ENCODE measurements around the gene LPP. TPM values are rescaled to one million over a fixed set of nuclear protein-coding genes. Genes with fewer than 3 reads are reported as not detected.

LPP gene
- total and polyA plus RNA-seq, 9 of the 15 experiments (the other 6 are each of a cell fraction or from before 2014, with no cell fraction given) = 0.07 to 0.18 TPM; not detected in 7

DNA sequence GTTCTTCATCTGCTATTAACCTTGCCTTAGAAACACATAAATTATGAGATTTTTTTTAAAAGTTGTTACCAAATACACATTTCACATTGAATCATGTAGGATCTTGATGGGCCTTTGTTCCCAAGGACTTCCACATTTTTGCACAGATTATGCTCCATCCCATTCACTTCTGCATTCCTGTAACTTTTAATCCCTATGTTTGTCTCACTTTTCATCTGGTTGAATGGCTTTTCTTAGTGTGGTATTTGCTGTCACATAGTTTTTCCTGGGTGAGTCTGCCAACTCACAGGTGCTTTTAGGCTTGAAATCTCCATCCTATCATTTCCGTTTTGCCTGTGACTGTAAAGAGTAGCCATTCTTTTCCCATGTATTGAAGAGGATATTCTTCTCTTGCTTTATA is 720.6 kb downstream of the LPP start:
- in situ Hi-C loops (cut with MboI) (no loop called here), intact Hi-C loops (cut with micrococcal nuclease) (no loop called here)
- 8% methylated on average over 1 of the region's 1 CpG for WGBS (ENCODE audit: insufficient coverage, low coverage, missing lambda C conversion rate)
- DNase-seq (ENCODE audit: extremely low read depth in 1 of 4, low spot score in 3 of 4) (no peak), ATAC-seq (no peak), FAIRE-seq (no peak)
- CTCF ChIA-PET (ENCODE audit: low intra/inter-chr PET ratio) = no interaction called here
- Histone ChIP-seq H2AFZ (ENCODE audit: low read depth, low read length) (no peak overlapping the region), H3K27ac (ENCODE audit: extremely low read depth, low read depth, low read length) (no peak overlapping the region), H3K36me3 (ENCODE audit: control insufficient read depth, insufficient read depth, low read length) (no peaks in the 10 kb centered on the region), H3K4me1 (replicated peaks in 1 of 2; ENCODE audit: control insufficient read depth in 2 of 2, insufficient read depth in 2 of 2, low read length in 2 of 2) (no peaks in the 10 kb centered on the region), H3K79me2 (ENCODE audit: control insufficient read depth, insufficient read depth, low read length) (no peaks in the 10 kb centered on the region), H3K9ac (ENCODE audit: insufficient read depth in 1 of 2, low read depth in 2 of 2, low read length in 2 of 2) (no peak overlapping the region), H3K9me3 (replicated peaks; ENCODE audit: control insufficient read depth, insufficient read depth, low read depth, low read length) (no peaks in the 10 kb centered on the region), H3K4me3 (no peak overlapping the region), H3K4me2 (ENCODE audit: insufficient read depth, low read length) (no peak overlapping the region), H3K9me1 (ENCODE audit: control insufficient read depth, insufficient read depth, low read length) (no peaks in the 10 kb centered on the region), H3K27me3 (ENCODE audit: control insufficient read depth in 2 of 2, insufficient read depth in 2 of 2, low read length in 2 of 2) (no peaks in the 10 kb centered on the region), H4K20me1 (replicated peaks; ENCODE audit: control insufficient read depth, insufficient read depth, low read length) (no peaks in the 10 kb centered on the region)
- no TSS peak for BruUV-seq (replicated peaks)
- TF ChIP-seq ELF1 (tag; IDR thresholded peaks at IDR 0.05) (no peak), ZKSCAN8 (CRISPR knock-in tag; IDR thresholded peaks at IDR 0.05) (no peak), FOXA3 (CRISPR knock-in tag; conservative IDR thresholded peaks at IDR 0.05 in 1 of 2, IDR thresholded peaks at IDR 0.05 in 1 of 2) (no peak), ZNF174 (CRISPR knock-in tag; IDR thresholded peaks at IDR 0.05) (no peak), ZNF764 (CRISPR knock-in tag; IDR thresholded peaks at IDR 0.05; ENCODE audit: low read depth) (no peak), GABPA (tag; conservative IDR thresholded peaks at IDR 0.05; ENCODE audit: low read depth) (no peak), SMC3 (conservative IDR thresholded peaks at IDR 0.05; ENCODE audit: insufficient read depth, low read depth, low read length) (no peak), TRIM24 (IDR thresholded peaks at IDR 0.05) (no peak), PRPF4 (IDR thresholded peaks at IDR 0.05; ENCODE audit: insufficient read depth, low read depth, low read length, poor library complexity, severe bottlenecking) (no peak), RCOR1 (IDR thresholded peaks at IDR 0.05; ENCODE audit: borderline replicate concordance in 1 of 2, low read depth in 2 of 2, low read length in 2 of 2) (no peak), ZNF239 (CRISPR knock-in tag; IDR thresholded peaks at IDR 0.05) (no peak), XRCC4 (IDR thresholded peaks at IDR 0.05; ENCODE audit: extremely low read depth, insufficient read depth, insufficient read length) (no peak)
- POLR2A ChIA-PET = no interaction called here

All from K562 (cell line).